Measurements from ENCODE around the gene OR2C1.
A peak's percentile ranks its signal among the peaks of the same experiment; 100 is the strongest.

The OR2C1 gene

DNA sequence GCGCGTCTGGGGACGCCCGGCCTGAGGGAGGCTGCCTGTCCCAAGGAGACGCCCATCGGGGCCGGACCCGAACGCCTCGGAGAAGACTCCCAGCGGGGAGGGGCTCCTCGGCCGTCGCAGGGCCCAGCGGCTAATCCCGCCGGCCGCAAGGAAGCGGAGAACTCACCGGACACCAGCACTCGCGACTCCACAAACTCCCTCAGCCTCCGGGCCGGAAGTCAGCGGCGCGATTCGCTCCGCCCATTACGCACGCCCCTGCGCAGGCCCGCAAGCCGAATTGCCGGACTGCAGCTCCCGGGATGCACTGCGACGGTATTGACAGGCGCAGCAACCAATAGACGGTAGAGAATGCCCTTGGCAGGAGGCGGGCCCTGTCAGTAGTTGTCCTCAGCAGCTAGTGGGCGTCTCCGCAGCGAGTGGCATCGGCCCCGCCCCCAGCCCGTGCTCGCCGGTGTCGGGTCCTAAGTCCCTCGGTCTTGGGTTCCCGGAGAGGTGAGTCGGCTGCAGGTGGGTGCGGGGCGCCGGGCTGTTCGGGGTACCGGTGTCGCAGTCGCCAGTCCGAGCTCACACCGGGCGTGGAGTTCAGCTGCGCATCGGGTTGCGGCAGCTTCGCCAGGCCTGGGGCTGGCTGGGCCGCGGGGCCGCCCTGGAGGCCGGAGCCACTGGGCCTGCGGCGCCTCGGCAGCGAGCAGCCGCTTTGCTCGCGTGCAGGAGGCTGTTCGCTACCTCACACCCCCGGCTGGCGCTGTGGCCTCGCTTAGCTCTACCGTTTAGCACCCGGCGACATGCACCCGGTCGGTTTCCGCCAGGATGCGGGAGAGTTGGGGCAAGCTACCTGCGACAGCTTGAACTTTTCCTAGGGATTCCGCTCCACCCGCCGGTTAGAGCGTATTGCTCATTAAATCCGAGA is 45.3 kb downstream of the OR2C1 start, which contains the start of the genes ZNF174 and ZSCAN32:
TSS of gene ZNF174 (plus strand) at position 437 of the 910 bp plus-strand sequence. CDS start 790 bp downstream, outside the sequence.
TSS of gene ZSCAN32 (minus strand) at position 226 of the 910 bp plus-strand sequence. CDS start 3,447 bp downstream, outside the sequence.
- DNase-seq: peak; percentile 84

DNA sequence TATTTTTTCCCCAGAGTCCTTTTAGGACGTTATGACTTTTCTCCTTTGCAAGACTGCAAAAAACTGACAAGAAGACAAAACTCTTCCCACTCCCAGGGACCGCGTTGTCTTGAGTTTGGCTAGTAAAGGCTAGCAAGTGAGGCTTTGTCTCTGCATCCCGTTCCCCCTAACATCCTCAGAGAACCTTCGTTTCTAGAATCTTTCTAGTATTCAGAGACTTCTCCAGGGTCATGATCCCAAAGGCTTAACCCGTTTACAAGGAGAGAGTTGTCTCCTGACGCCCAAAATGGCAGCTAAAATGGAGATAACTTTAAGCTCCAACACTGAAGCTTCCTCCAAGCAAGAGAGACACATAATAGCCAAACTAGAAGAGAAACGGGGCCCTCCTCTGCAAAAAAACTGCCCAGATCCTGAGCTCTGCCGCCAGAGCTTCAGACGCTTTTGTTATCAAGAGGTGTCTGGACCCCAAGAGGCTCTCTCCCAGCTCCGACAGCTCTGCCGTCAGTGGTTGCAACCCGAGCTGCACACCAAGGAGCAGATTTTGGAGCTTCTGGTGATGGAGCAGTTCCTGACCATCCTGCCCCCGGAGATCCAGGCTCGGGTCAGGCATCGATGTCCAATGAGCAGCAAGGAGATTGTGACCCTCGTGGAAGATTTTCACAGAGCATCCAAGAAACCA is 46.2 kb downstream of the OR2C1 start:
- no peak for DNase-seq

Data from SIG-M5 (cell line).